PC-9 (cell line): ENCODE results near the gene TSC22D3. TPM values are rescaled to one million over a fixed set of nuclear protein-coding genes. Genes with fewer than 3 reads are reported as not detected.
A peak's percentile ranks its signal among the peaks of the same experiment; 100 is the strongest.

ENCODE experiments used
- BruUV-seq: library from RNA; stranded (reverse); fragments of 400-500 nt; replicated peaks from 2 replicates; lab custom pipeline; 2021; lab: Mats Ljungman, UMichigan
- CTCF ChIA-PET: fragments of 300-600 bp; sonication (Branson Sonifier 250); formaldehyde crosslinking; loops from one replicate; lab custom pipeline; 2022; ENCODE audit warnings: antibody characterized with exemption; lab: Charles Lee
- POLR2A ChIA-PET: fragments of 300-600 bp; sonication (Branson Sonifier 250); formaldehyde crosslinking; loops from one replicate; lab custom pipeline; 2022; ENCODE audit warnings: antibody characterized with exemption; ENCODE audit not compliant: unreplicated experiment; lab: Charles Lee
- DNase-seq, 2 experiments: peaks; one replicate each; pipeline versions ENCODE4 v3.0.0 to v3.0.0-alpha.2; 2015 to 2022; ENCODE audit warnings: mixed read lengths in 1 of 2
- H2AFZ ChIP-seq: fragments of 200-600 bp; sonication (generic); 2 replicates; pipeline ENCODE4 v1.8.1; 2017; ENCODE audit warnings: antibody characterized with exemption
- H3F3A ChIP-seq: fragments of 200-600 bp; sonication (generic); 2 replicates; pipeline ENCODE4 v1.8.1; 2017; ENCODE audit warnings: antibody characterized with exemption, mild to moderate bottlenecking, low read depth; ENCODE audit not compliant: insufficient read depth
- H3K27ac ChIP-seq: fragments of 200-600 bp; sonication (generic); 2 replicates; pipeline ENCODE4 v1.6.1; 2016; ENCODE audit warnings: mixed run types
- H3K27me3 ChIP-seq: fragments of 200-600 bp; sonication (generic); 2 replicates; pipeline ENCODE4 v1.6.1; 2016; ENCODE audit warnings: low read depth, mixed run types; ENCODE audit not compliant: insufficient read depth
- H3K36me3 ChIP-seq: fragments of 200-600 bp; sonication (generic); 2 replicates; pipeline ENCODE4 v1.6.1; 2016; ENCODE audit warnings: low read depth, mixed run types
- H3K4me1 ChIP-seq: fragments of 200-600 bp; sonication (generic); replicated peaks from 2 replicates; pipeline ENCODE4 v1.6.1; 2016; ENCODE audit warnings: mixed run types; ENCODE audit not compliant: insufficient read depth
- H3K4me2 ChIP-seq: fragments of 200-600 bp; sonication (generic); 2 replicates; pipeline ENCODE4 v1.6.1; 2017; ENCODE audit warnings: mixed run types
- H3K4me3 ChIP-seq: fragments of 200-600 bp; sonication (generic); 2 replicates; pipeline ENCODE4 v1.6.1; 2016; ENCODE audit warnings: mixed run types
- H3K79me2 ChIP-seq: fragments of 200-600 bp; sonication (generic); 2 replicates; pipeline ENCODE4 v1.6.1; 2017; ENCODE audit warnings: low read depth, mixed run types
- H3K9me2 ChIP-seq: fragments of 200-600 bp; sonication (generic); 2 replicates; pipeline ENCODE4 v1.8.1; 2017; ENCODE audit warnings: mild to moderate bottlenecking; ENCODE audit not compliant: insufficient read depth
- H3K9me3 ChIP-seq: fragments of 200-600 bp; sonication (generic); 2 replicates; pipeline ENCODE4 v1.8.1; 2016; ENCODE audit warnings: low read depth; ENCODE audit not compliant: insufficient read depth
- H4K20me1 ChIP-seq: fragments of 200-600 bp; sonication (generic); 2 replicates; pipeline ENCODE4 v1.8.1; 2017; ENCODE audit not compliant: insufficient read depth
- CTCF ChIP-seq: fragments of 200-600 bp; sonication (generic); conservative IDR thresholded peaks from 2 replicates; pipeline ENCODE4 v1.6.1; 2017; ENCODE audit warnings: mixed run types, antibody characterized with exemption, mild to moderate bottlenecking, moderate library complexity
- EZH2 ChIP-seq: fragments of 200-600 bp; sonication (generic); IDR thresholded peaks from 2 replicates; pipeline ENCODE4 v1.8.0; 2017; ENCODE audit warnings: antibody characterized with exemption, low read depth
- intact Hi-C: fragments of 100-400 bp; cut with micrococcal nuclease; formaldehyde crosslinking; loops from one replicate; pipeline ENCODE4 v1.10.0; 2022; ENCODE audit not compliant: unreplicated experiment
- total RNA-seq: library from RNA; stranded (reverse); gene quantifications from 2 replicates; pipeline ENCODE4 v1.2.3, GENCODE V29; 2021

TSC22D3 gene
- total RNA-seq, 1 experiment from 2014 or later = 43.9 TPM

GRCh38 chrX:107721966-107722707, 53.5 kb downstream of the TSC22D3 start:
- ChIA-PET POLR2A (no interaction called here), CTCF (no interaction called here)
- H3K9me3 ChIP-seq = no peaks in the 10 kb centered on the region
- intact Hi-C loops = no loop called here
- H4K20me1 ChIP-seq = no peaks in the 10 kb centered on the region
- peaks cover 18% of the 10 kb centered on the region for H3K79me2 ChIP-seq
- DNase-seq = peak in 1 of 2 experiments; percentile 47
- H3K4me1 ChIP-seq = peaks cover 80% of the 10 kb centered on the region
- peaks cover 35% of the 10 kb centered on the region for H3F3A ChIP-seq
- H3K4me3 ChIP-seq = no peak overlapping the region
- H3K9me2 ChIP-seq = no peaks in the 10 kb centered on the region
- no peak overlapping the region for H3K4me2 ChIP-seq
- TF ChIP-seq EZH2 (no peak), CTCF (no peak)
- H3K27me3 ChIP-seq = no peaks in the 10 kb centered on the region
- H2AFZ ChIP-seq = no peak overlapping the region
- BruUV-seq = no TSS peak
- no peaks in the 10 kb centered on the region for H3K36me3 ChIP-seq
- no peak overlapping the region for H3K27ac ChIP-seq

- H3K36me3 ChIP-seq = no peaks in the 10 kb centered on the region
- ChIA-PET POLR2A (no interaction called here), CTCF (interaction anchor here (0.5 kb wide), 1 partner anchor 46 kb away, joined by 3 read pairs; no protein-coding TSS in a partner anchor)
- peaks cover 17% of the 10 kb centered on the region; the same call in 1 of the 2 replicates for H3K79me2 ChIP-seq
- H3K27ac ChIP-seq = no peak overlapping the region
- no peaks in the 10 kb centered on the region for H3K27me3 ChIP-seq
- no TSS peak for BruUV-seq
- TF ChIP-seq CTCF (no peak), EZH2 (no peak)
- H3K9me3 ChIP-seq = no peaks in the 10 kb centered on the region
- no peak for DNase-seq
- H3F3A ChIP-seq = peaks cover 27% of the 10 kb centered on the region
- peaks cover 74% of the 10 kb centered on the region for H3K4me1 ChIP-seq
- no peak overlapping the region for H3K4me2 ChIP-seq
- no peak overlapping the region for H3K4me3 ChIP-seq
- intact Hi-C loops = no loop called here
- no peaks in the 10 kb centered on the region for H4K20me1 ChIP-seq
- H2AFZ ChIP-seq = no peak overlapping the region
- no peaks in the 10 kb centered on the region for H3K9me2 ChIP-seq
Observed at GRCh38 chrX:107721318-107721717, 54.3 kb downstream of the TSC22D3 start.

- BruUV-seq = no TSS peak
Observed at GRCh38 chrX:107718156-107718621, 57.4 kb downstream of the TSC22D3 start.

More at GRCh38 chrX:107718156-107718621, 57.4 kb downstream of the TSC22D3 start:
- Histone ChIP-seq H3K4me2 (peak overlapping the region; percentile 96), H3K27me3 (no peaks in the 10 kb centered on the region), H3K79me2 (peaks cover 22% of the 10 kb centered on the region), H3F3A (peaks cover 14% of the 10 kb centered on the region; the same call in 1 of the 2 replicates), H3K9me2 (no peaks in the 10 kb centered on the region), H3K4me1 (peaks cover 53% of the 10 kb centered on the region), H3K36me3 (peaks cover 10% of the 10 kb centered on the region; the same call in 1 of the 2 replicates), H3K9me3 (no peaks in the 10 kb centered on the region), H3K4me3 (peak overlapping the region; percentile 32; the same call in 1 of the 2 replicates), H3K27ac (peak overlapping the region; percentile 95), H4K20me1 (no peaks in the 10 kb centered on the region), H2AFZ (peak overlapping the region; percentile 69)
- intact Hi-C loops = loop anchor here (1.0 to 5.0 kb wide), 4 partner anchors 11 to 181 kb away; no protein-coding TSS in a partner anchor
- POLR2A ChIA-PET = interaction anchor here (0.5 to 1.0 kb wide), 2 partner anchors 24 to 44 kb away, joined by 5 to 8 read pairs; no protein-coding TSS in a partner anchor
- CTCF ChIA-PET = interaction anchor here (0.6 to 3.8 kb wide), 8 partner anchors 13 to 63 kb away, joined by 3 to 21 read pairs (median 3); no protein-coding TSS in a partner anchor
- TF ChIP-seq EZH2 (no peak), CTCF (peak; percentile 95)
- DNase-seq = peak; percentile 76 to 80
